ENCODE results near the gene C1QTNF1.

Gene C1QTNF1

DNA sequence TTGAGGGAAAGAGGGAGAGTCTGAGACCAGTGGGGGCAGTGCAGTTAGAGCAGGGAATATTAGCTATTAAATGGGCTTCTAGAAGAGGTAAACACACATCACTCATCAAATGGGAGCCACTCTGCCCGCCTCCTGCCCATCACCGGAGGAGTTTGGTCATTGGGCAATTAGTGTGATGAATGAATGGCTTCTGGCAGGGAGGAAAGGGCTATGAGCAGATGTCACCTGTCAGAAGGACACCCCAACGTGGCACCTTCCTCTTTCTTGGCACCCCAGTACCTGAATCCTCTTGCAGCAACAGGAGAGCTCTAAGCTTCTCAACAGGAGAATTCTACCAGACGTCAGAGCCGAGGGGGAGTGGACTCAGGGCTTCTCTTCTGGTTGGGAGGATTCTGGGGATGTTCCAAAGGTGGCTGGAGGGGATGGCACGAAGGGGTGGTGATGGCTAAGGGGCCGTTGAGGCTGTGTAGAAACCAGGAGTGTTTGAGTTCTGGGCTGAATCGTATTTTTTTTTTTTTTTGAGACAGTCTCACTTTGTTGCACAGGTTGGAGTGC lies 11.0 kb downstream of the C1QTNF1 start:
- no peak overlapping the region for H3K27ac ChIP-seq (replicated peaks)
- H3K27me3 ChIP-seq (ENCODE audit: insufficient read depth, poor library complexity, severe bottlenecking): peaks cover 9% of the 10 kb centered on the region

DNA sequence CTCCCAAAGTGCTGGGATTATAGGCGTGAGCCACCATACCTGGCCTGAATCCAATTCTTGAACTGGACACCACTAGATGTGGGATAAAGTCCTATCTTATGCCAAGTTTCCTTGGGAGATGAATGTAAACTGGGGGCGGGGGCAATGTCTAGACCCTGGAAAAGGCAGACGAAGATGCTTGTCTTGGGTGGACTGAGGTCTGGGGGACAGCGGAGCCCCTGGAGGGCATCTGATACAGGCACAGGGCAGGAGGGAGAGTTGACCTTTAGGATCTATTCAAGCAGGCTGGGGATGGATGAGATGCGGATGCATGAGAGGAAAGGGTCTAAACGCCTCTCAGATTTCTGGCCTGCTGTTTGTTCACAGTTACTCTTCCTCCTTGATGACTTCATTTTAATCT lies 11.7 kb downstream of the C1QTNF1 start:
- Histone ChIP-seq H3K27me3 (ENCODE audit: insufficient read depth, poor library complexity, severe bottlenecking) (peaks cover 9% of the 10 kb centered on the region), H3K4me3 (replicated peaks; ENCODE audit: insufficient read depth, low read length) (no peak overlapping the region), H3K27ac (replicated peaks) (no peak overlapping the region)
- TF ChIP-seq, protein P1, sequence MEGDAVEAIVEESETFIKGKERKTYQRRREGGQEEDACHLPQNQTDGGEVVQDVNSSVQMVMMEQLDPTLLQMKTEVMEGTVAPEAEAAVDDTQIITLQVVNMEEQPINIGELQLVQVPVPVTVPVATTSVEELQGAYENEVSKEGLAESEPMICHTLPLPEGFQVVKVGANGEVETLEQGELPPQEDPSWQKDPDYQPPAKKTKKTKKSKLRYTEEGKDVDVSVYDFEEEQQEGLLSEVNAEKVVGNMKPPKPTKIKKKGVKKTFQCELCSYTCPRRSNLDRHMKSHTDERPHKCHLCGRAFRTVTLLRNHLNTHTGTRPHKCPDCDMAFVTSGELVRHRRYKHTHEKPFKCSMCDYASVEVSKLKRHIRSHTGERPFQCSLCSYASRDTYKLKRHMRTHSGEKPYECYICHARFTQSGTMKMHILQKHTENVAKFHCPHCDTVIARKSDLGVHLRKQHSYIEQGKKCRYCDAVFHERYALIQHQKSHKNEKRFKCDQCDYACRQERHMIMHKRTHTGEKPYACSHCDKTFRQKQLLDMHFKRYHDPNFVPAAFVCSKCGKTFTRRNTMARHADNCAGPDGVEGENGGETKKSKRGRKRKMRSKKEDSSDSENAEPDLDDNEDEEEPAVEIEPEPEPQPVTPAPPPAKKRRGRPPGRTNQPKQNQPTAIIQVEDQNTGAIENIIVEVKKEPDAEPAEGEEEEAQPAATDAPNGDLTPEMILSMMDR (IDR thresholded peaks at IDR 0.05; ENCODE audit: insufficient read depth, low read length): no peak
- TF ChIP-seq GABPA (IDR thresholded peaks at IDR 0.05; ENCODE audit: low read depth): no peak
- TF ChIP-seq, protein P2, sequence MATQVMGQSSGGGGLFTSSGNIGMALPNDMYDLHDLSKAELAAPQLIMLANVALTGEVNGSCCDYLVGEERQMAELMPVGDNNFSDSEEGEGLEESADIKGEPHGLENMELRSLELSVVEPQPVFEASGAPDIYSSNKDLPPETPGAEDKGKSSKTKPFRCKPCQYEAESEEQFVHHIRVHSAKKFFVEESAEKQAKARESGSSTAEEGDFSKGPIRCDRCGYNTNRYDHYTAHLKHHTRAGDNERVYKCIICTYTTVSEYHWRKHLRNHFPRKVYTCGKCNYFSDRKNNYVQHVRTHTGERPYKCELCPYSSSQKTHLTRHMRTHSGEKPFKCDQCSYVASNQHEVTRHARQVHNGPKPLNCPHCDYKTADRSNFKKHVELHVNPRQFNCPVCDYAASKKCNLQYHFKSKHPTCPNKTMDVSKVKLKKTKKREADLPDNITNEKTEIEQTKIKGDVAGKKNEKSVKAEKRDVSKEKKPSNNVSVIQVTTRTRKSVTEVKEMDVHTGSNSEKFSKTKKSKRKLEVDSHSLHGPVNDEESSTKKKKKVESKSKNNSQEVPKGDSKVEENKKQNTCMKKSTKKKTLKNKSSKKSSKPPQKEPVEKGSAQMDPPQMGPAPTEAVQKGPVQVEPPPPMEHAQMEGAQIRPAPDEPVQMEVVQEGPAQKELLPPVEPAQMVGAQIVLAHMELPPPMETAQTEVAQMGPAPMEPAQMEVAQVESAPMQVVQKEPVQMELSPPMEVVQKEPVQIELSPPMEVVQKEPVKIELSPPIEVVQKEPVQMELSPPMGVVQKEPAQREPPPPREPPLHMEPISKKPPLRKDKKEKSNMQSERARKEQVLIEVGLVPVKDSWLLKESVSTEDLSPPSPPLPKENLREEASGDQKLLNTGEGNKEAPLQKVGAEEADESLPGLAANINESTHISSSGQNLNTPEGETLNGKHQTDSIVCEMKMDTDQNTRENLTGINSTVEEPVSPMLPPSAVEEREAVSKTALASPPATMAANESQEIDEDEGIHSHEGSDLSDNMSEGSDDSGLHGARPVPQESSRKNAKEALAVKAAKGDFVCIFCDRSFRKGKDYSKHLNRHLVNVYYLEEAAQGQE (IDR thresholded peaks at IDR 0.05; ENCODE audit: insufficient replicate concordance, low read depth): no peak
- no peak for TF ChIP-seq POLR2AphosphoS5 (IDR thresholded peaks at IDR 0.05; ENCODE audit: low read depth)
- no peak for DNase-seq (ENCODE audit: low read depth in 1 of 2, low spot score in 1 of 2)

More for the DNA sequence above, 11.0 kb downstream of the C1QTNF1 start:
- no peak overlapping the region for H3K4me3 ChIP-seq (replicated peaks; ENCODE audit: insufficient read depth, low read length)
- TF ChIP-seq, protein P1 (IDR thresholded peaks at IDR 0.05; ENCODE audit: insufficient read depth, low read length): no peak
- TF ChIP-seq, protein P2 (IDR thresholded peaks at IDR 0.05; ENCODE audit: insufficient replicate concordance, low read depth): no peak
- TF ChIP-seq GABPA (IDR thresholded peaks at IDR 0.05; ENCODE audit: low read depth) (no peak), POLR2AphosphoS5 (IDR thresholded peaks at IDR 0.05; ENCODE audit: low read depth) (no peak), SPI1 (IDR thresholded peaks at IDR 0.05; ENCODE audit: borderline replicate concordance, low read depth) (no peak)
- DNase-seq (ENCODE audit: low read depth in 1 of 2, low spot score in 1 of 2): no peak

DNA sequence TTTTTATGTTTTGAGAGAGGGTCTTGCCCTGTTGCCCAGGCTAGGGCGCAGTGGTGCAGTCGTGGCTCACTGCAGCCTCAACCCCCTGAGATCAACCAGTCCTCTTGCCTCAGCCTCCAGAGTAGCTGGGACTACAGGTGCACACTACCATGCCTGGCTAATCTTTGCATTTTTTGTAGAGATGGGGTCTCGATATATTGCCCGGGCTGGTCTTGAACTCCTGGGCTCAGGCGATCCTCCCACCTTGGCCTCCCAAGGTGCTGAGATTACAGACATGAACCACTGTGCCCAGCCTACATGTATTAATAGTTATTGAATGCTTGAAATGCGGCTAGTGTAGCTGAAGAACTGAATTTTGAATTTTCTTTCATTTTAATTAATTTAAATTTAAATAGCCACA lies 12.2 kb downstream of the C1QTNF1 start:
- no peak for TF ChIP-seq SPI1 (IDR thresholded peaks at IDR 0.05; ENCODE audit: borderline replicate concordance, low read depth)
- no peak for TF ChIP-seq POLR2AphosphoS5 (IDR thresholded peaks at IDR 0.05; ENCODE audit: low read depth)
- TF ChIP-seq, protein P1 (IDR thresholded peaks at IDR 0.05; ENCODE audit: insufficient read depth, low read length): no peak
- no peak for TF ChIP-seq GABPA (IDR thresholded peaks at IDR 0.05; ENCODE audit: low read depth)
- TF ChIP-seq, protein P2 (IDR thresholded peaks at IDR 0.05; ENCODE audit: insufficient replicate concordance, low read depth): no peak
- no peak overlapping the region for H3K4me3 ChIP-seq (replicated peaks; ENCODE audit: insufficient read depth, low read length)
- no peak for DNase-seq (ENCODE audit: low read depth in 1 of 2, low spot score in 1 of 2)
- no peak overlapping the region for H3K27ac ChIP-seq (replicated peaks)
- H3K27me3 ChIP-seq (ENCODE audit: insufficient read depth, poor library complexity, severe bottlenecking): peaks cover 8% of the 10 kb centered on the region
